Fibroblast of lung (primary cell): ENCODE results near the gene PMFBP1. TPM values are rescaled to one million over a fixed set of nuclear protein-coding genes. Genes with fewer than 3 reads are reported as not detected.

Experiments used
- DNase-seq, 2 donors: peaks; one replicate each; pipeline versions ENCODE4 v3.0.0 to v3.0.0-alpha.2; 2010; ENCODE audit warnings: low read depth in 2 of 2
- H2AFZ ChIP-seq: 2 replicates; pipeline ENCODE4 v1.5.1; 2012; ENCODE audit warnings: low read length, control low read depth, inconsistent platforms
- H3K27ac ChIP-seq: 2 replicates; pipeline ENCODE4 v1.5.1; 2011; ENCODE audit warnings: low read length, control low read depth; ENCODE audit not compliant: insufficient read depth
- H3K27me3 ChIP-seq: 2 replicates; pipeline ENCODE4 v1.5.1; 2011; ENCODE audit warnings: mild to moderate bottlenecking, low read length; ENCODE audit not compliant: control insufficient read depth, insufficient read depth
- H3K36me3 ChIP-seq: 2 replicates; pipeline ENCODE4 v1.5.1; 2011; ENCODE audit warnings: low read length; ENCODE audit not compliant: control insufficient read depth, insufficient read depth
- H3K4me1 ChIP-seq: 2 replicates; pipeline ENCODE4 v1.5.1; 2011; ENCODE audit warnings: low read length; ENCODE audit not compliant: control insufficient read depth, insufficient read depth; ENCODE audit errors: extremely low read depth
- H3K4me2 ChIP-seq: 2 replicates; pipeline ENCODE4 v1.5.1; 2011; ENCODE audit warnings: low read length, control low read depth; ENCODE audit not compliant: insufficient read depth; ENCODE audit errors: extremely low read depth
- H3K4me3 ChIP-seq, 4 experiments: fragments of 200-600 bp in 1 of 4; sonication (generic) in 1 of 4; replicated peaks in 1 of 4; 2 replicates each; pipeline ENCODE4 v1.5.1; 2011 to 2016; ENCODE audit warnings: low read length in 4 of 4, low read depth in 3 of 4, mild to moderate bottlenecking in 3 of 4, control low read depth in 2 of 4, inconsistent platforms in 1 of 4, mixed read lengths in 1 of 4; ENCODE audit not compliant: insufficient read depth in 1 of 4; ENCODE audit errors: control extremely low read depth in 1 of 4
- H3K79me2 ChIP-seq: 2 replicates; pipeline ENCODE4 v1.5.1; 2012; ENCODE audit warnings: mild to moderate bottlenecking, low read length, inconsistent platforms; ENCODE audit not compliant: control insufficient read depth, insufficient read depth
- H3K9ac ChIP-seq: 2 replicates; pipeline ENCODE4 v1.5.1; 2011; ENCODE audit warnings: mild to moderate bottlenecking, low read length, control low read depth; ENCODE audit not compliant: insufficient read depth
- H3K9me3 ChIP-seq: 2 replicates; pipeline ENCODE4 v1.5.1; 2012; ENCODE audit warnings: low read depth, low read length; ENCODE audit not compliant: control insufficient read depth, insufficient read depth
- H4K20me1 ChIP-seq: 2 replicates; pipeline ENCODE4 v1.5.1; 2011; ENCODE audit warnings: low read length; ENCODE audit not compliant: control insufficient read depth, insufficient read depth; ENCODE audit errors: extremely low read depth
- EZH2 ChIP-seq: IDR thresholded peaks from 2 replicates; pipeline ENCODE4 v1.5.1; 2012; ENCODE audit warnings: low read length, control low read depth, mild to moderate bottlenecking; ENCODE audit errors: missing control alignments
- polyA plus RNA-seq, 2 donors: library from polyadenylated mRNA; depleted of rRNA in 1 of 2; stranded (reverse) in 1 of 2; unstranded in 1 of 2; fragments of >200 nt; gene quantifications; 2 replicates each; pipeline ENCODE4 v1.2.1, GENCODE V29; 2011 to 2012; ENCODE audit warnings: missing spikeins in 1 of 2
- total RNA-seq: library from RNA; depleted of rRNA; stranded (reverse); fragments of >200 nt; gene quantifications from 2 replicates; pipeline ENCODE4 v1.2.1, GENCODE V29; 2014
- TF ChIP-seq, protein P1 (sequence below), 2 donors: IDR thresholded peaks in 1 of 2; conservative IDR thresholded peaks in 1 of 2; 1 replicate in 1 of 2; 2 replicates in 1 of 2; pipeline ENCODE4 v1.5.1; 2011 to 2012; ENCODE audit warnings: low read length in 2 of 2, control low read depth in 1 of 2, inconsistent platforms in 1 of 2, low read depth in 1 of 2, mild to moderate bottlenecking in 1 of 2

Gene PMFBP1
- total and polyA plus RNA-seq, 2 donors (not counting 1 experiment from before 2014, with no cell fraction given) = 0.12 to 0.17 TPM

DNA sequence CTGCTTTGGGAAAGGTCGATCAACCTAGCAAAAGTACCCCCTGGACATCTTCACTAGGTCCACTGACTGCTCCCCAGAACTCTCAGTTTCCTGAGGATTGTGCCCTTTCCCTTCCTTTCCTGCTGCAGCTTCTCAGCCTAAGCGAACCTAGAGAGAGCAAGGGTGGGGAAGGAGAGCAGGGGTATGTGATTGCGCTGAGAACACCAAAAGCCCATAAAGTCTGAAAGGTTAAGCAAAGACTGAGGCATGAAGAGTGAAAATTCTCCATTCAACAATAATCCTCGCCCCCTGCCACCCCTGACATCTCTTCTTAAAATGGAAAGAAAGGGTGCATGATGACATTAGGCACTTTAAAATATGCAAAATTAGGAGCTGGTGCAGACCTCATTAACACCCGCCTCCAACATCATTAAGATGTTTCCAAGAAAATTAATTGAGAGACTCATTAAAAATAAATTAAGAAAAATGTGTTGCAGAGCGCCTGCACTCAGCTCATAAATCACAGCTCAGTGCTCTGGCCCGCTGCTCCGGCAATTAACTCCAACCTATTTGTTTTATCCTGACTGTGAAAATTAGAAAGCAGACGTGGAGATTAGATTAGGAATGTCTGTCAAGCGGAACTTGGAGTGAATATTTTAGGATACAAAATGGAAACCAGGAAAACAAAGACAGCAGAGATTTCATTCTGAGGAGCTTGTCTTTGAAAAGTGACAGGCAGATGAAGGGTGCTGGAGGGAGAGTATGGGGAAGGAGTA lies 49.1 kb upstream of the PMFBP1 start:
- H3K9me3 ChIP-seq = no peaks in the 10 kb centered on the region
- no peak for TF ChIP-seq EZH2
- TF ChIP-seq, protein P1, sequence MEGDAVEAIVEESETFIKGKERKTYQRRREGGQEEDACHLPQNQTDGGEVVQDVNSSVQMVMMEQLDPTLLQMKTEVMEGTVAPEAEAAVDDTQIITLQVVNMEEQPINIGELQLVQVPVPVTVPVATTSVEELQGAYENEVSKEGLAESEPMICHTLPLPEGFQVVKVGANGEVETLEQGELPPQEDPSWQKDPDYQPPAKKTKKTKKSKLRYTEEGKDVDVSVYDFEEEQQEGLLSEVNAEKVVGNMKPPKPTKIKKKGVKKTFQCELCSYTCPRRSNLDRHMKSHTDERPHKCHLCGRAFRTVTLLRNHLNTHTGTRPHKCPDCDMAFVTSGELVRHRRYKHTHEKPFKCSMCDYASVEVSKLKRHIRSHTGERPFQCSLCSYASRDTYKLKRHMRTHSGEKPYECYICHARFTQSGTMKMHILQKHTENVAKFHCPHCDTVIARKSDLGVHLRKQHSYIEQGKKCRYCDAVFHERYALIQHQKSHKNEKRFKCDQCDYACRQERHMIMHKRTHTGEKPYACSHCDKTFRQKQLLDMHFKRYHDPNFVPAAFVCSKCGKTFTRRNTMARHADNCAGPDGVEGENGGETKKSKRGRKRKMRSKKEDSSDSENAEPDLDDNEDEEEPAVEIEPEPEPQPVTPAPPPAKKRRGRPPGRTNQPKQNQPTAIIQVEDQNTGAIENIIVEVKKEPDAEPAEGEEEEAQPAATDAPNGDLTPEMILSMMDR (conservative IDR thresholded peaks at IDR 0.05 in 1 of 2, IDR thresholded peaks at IDR 0.05 in 1 of 2; ENCODE audit: low read depth in 1 of 2, low read length in 2 of 2) = no peak
- no peaks in the 10 kb centered on the region for H3K36me3 ChIP-seq
- H3K4me2 ChIP-seq = no peak overlapping the region
- no peak overlapping the region for H2AFZ ChIP-seq
- H3K4me3 ChIP-seq = no peak overlapping the region
- H3K9ac ChIP-seq = no peak overlapping the region
- no peaks in the 10 kb centered on the region for H3K27me3 ChIP-seq
- H3K79me2 ChIP-seq = no peaks in the 10 kb centered on the region
- DNase-seq = no peak
- no peak overlapping the region for H3K27ac ChIP-seq
- no peaks in the 10 kb centered on the region for H3K4me1 ChIP-seq
- H4K20me1 ChIP-seq = no peaks in the 10 kb centered on the region

DNA sequence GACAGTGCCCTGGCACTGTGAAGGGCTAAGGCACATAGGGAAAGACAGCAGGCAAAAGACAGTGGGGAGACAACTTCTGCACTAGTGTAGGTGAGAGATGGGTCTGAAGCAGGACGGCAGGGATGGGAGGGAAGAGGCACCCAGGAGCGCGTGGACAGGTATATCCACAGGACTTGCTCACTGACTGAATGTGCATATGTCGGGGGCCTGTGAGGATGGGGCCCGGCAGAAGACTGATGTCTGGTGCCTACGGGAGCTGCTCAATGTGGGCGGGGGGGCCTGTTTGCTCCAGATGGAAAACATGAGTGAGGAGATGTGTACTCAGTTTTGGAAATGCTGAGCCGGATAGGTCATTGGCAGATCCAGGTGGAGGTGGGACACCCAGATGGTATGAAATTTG lies 47.3 kb upstream of the PMFBP1 start:
- TF ChIP-seq, protein P1 (conservative IDR thresholded peaks at IDR 0.05 in 1 of 2, IDR thresholded peaks at IDR 0.05 in 1 of 2; ENCODE audit: low read depth in 1 of 2, low read length in 2 of 2) = no peak
- TF ChIP-seq EZH2 = no peak
- no peak overlapping the region for H3K4me2 ChIP-seq

DNA sequence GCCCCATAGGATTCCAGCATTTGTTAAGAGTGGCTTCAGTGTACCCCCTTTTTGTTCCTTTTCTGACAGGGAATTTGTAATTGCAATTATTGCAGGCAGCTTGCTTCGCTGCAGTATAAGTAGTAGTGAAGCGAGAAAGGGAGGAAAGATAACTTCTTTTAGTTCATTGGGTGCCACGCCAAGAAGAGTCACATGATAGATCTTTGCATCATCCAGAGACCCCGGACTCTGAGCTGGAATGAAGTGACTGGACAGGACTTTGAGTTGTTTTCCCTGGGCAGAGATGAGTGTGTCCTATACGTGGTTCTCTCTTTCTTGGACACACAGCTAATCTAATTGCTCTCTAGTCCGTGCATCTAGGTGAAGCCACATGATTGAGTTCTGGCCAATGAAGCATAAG lies 44.8 kb upstream of the PMFBP1 start:
- Histone ChIP-seq H3K4me3 (no peak overlapping the region), H4K20me1 (no peaks in the 10 kb centered on the region), H3K9me3 (no peaks in the 10 kb centered on the region), H3K36me3 (no peaks in the 10 kb centered on the region), H3K27ac (no peak overlapping the region), H3K27me3 (no peaks in the 10 kb centered on the region), H3K9ac (no peak overlapping the region), H3K4me1 (no peaks in the 10 kb centered on the region), H3K4me2 (no peak overlapping the region), H3K79me2 (no peaks in the 10 kb centered on the region), H2AFZ (no peak overlapping the region)
- TF ChIP-seq, protein P1 (conservative IDR thresholded peaks at IDR 0.05 in 1 of 2, IDR thresholded peaks at IDR 0.05 in 1 of 2; ENCODE audit: low read depth in 1 of 2, low read length in 2 of 2) = no peak
- TF ChIP-seq EZH2 = no peak
- DNase-seq = no peak

More for the DNA sequence above, 47.3 kb upstream of the PMFBP1 start:
- DNase-seq = no peak
- Histone ChIP-seq H3K27ac (no peak overlapping the region), H3K27me3 (no peaks in the 10 kb centered on the region), H3K9ac (no peak overlapping the region), H3K79me2 (no peaks in the 10 kb centered on the region), H3K9me3 (no peaks in the 10 kb centered on the region), H3K4me3 (no peak overlapping the region), H2AFZ (no peak overlapping the region), H4K20me1 (no peaks in the 10 kb centered on the region), H3K4me1 (no peaks in the 10 kb centered on the region), H3K36me3 (no peaks in the 10 kb centered on the region)
